HAP-1 (cell line): Measurements from ENCODE around the gene DOCK4.

Experiments used
- DNase-seq, 2 experiments: peaks; one replicate each; pipeline ENCODE4 v3.0.0-alpha.2; 2016 to 2020; ENCODE audit warnings: low spot score in 2 of 2
- H3K27me3 ChIP-seq: fragments of 250-450 bp; sonication (Bioruptor Pico); 2 replicates; pipeline ENCODE4 v1.5.1; 2020; ENCODE audit warnings: low read depth, mild to moderate bottlenecking, moderate library complexity
- H3K36me3 ChIP-seq: fragments of 250-450 bp; sonication (Bioruptor Pico); replicated peaks from 2 replicates; pipeline ENCODE4 v1.5.1; 2020; ENCODE audit warnings: mild to moderate bottlenecking
- H3K4me1 ChIP-seq: fragments of 250-450 bp; sonication (Bioruptor Pico); 2 replicates; pipeline ENCODE4 v1.5.1; 2020; ENCODE audit warnings: mild to moderate bottlenecking
- H3K4me3 ChIP-seq: fragments of 250-450 bp; sonication (Bioruptor Pico); 2 replicates; pipeline ENCODE4 v1.5.1; 2020; ENCODE audit warnings: mild to moderate bottlenecking, moderate library complexity
- H3K9me3 ChIP-seq: fragments of 250-450 bp; sonication (Bioruptor Pico); 2 replicates; pipeline ENCODE4 v1.5.1; 2020; ENCODE audit warnings: mild to moderate bottlenecking, moderate library complexity
- in situ Hi-C: fragments of 300-500 bp; cut with MboI; formaldehyde crosslinking; loops from 3 replicates; pipeline ENCODE4 v1.14.3; 2020; ENCODE audit warnings: low sequenced_read_pairs, inconsistent platforms, mixed read lengths

DOCK4 gene

GRCh38 chr7:112019932-112020331, 186.3 kb downstream of the DOCK4 start:
- DNase-seq, result no peak
- no peak overlapping the region for H3K4me3 ChIP-seq
- H3K9me3 ChIP-seq, result no peaks in the 10 kb centered on the region
- no peaks in the 10 kb centered on the region for H3K36me3 ChIP-seq
- H3K4me1 ChIP-seq, result peaks cover 8% of the 10 kb centered on the region
- H3K27me3 ChIP-seq, result no peaks in the 10 kb centered on the region
- in situ Hi-C loops, result no loop called here

- peaks cover 10% of the 10 kb centered on the region for H3K4me1 ChIP-seq
- no peaks in the 10 kb centered on the region for H3K36me3 ChIP-seq
- DNase-seq, result no peak
- no peaks in the 10 kb centered on the region for H3K9me3 ChIP-seq
- H3K4me3 ChIP-seq, result no peak overlapping the region
- H3K27me3 ChIP-seq, result no peaks in the 10 kb centered on the region
- in situ Hi-C loops, result no loop called here
These were observed 187.7 kb downstream of the DOCK4 start for GRCh38 chr7:112018305-112019030.

- Histone ChIP-seq H3K9me3 (no peaks in the 10 kb centered on the region), H3K27me3 (no peaks in the 10 kb centered on the region), H3K36me3 (no peaks in the 10 kb centered on the region), H3K4me3 (no peak overlapping the region), H3K4me1 (peaks cover 10% of the 10 kb centered on the region)
- in situ Hi-C loops, result no loop called here
- DNase-seq, result no peak
These were observed 191.1 kb downstream of the DOCK4 start for GRCh38 chr7:112015146-112015545.

DNA sequence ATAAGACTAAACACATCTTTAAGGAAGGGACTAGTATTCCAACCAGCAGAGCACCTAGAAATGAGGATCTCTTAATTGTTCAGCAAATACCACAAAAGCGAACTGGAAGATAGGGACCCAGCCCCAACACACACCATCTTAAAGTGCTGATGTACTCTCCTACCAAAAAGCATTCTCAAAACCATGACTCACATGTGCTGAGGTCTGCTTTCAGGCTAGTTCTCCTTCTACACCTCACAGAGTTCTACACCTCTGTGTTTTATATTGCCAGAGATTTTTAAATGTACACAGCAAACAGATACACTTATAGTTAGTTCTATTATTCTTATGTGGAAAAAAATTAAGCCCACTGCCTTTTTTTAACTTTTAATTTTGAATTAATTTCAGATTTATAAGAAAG, 191.9 kb downstream of the DOCK4 start:
- DNase-seq, result no peak
- Histone ChIP-seq H3K27me3 (no peaks in the 10 kb centered on the region), H3K4me3 (no peak overlapping the region), H3K4me1 (peaks cover 10% of the 10 kb centered on the region), H3K9me3 (no peaks in the 10 kb centered on the region), H3K36me3 (no peaks in the 10 kb centered on the region)
- in situ Hi-C loops, result no loop called here

DNA sequence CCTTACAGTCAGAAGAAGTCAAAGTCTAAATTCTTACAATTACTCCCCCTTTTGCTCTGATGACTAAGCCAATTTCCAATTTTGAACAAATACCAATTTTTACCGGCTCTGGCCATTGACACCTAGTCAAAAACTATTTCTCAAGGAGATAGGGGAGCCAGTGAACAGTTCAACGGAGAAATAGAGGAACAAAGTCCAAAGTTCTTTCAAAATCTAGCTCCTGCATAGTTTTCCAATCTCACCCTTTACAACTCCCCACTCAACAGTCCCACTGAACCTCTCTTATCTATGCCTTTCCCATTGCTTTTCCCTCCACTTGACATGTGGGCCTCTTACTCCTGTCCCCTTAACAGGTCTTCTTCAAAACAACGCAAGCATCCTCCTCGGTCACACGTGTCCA, 192.9 kb downstream of the DOCK4 start:
- Histone ChIP-seq H3K27me3 (no peaks in the 10 kb centered on the region), H3K4me3 (no peak overlapping the region), H3K4me1 (peaks cover 10% of the 10 kb centered on the region), H3K9me3 (no peaks in the 10 kb centered on the region), H3K36me3 (no peaks in the 10 kb centered on the region)
- DNase-seq, result no peak
- in situ Hi-C loops, result no loop called here

GRCh38 chr7:112012242-112012641, 194.0 kb downstream of the DOCK4 start:
- H3K27me3 ChIP-seq, result no peaks in the 10 kb centered on the region
- no peaks in the 10 kb centered on the region for H3K9me3 ChIP-seq
- H3K4me1 ChIP-seq, result peaks cover 10% of the 10 kb centered on the region
- in situ Hi-C loops, result no loop called here
- DNase-seq, result no peak
- H3K36me3 ChIP-seq, result no peaks in the 10 kb centered on the region
- H3K4me3 ChIP-seq, result no peak overlapping the region

DNA sequence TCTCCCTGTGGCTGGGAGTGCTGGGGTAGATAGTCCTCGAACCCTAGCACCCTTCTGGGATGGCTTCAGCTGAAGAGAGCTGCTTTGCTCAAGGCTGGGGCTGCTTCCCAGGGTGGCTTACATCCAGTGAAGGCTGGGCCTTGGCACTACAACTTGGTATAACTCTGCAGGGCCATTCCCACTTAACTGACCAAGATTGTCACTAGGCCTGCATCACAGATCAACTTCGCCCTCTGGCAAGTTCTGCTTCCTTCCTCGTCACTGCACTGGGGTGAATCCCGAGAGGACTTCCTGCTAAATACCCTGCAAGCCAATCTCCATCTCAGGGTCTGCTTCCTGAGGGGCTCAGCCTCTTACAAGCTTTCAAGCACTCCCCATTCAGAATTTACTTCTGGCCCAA, 195.2 kb downstream of the DOCK4 start:
- Histone ChIP-seq H3K27me3 (no peaks in the 10 kb centered on the region), H3K36me3 (no peaks in the 10 kb centered on the region), H3K9me3 (no peaks in the 10 kb centered on the region), H3K4me1 (peaks cover 10% of the 10 kb centered on the region), H3K4me3 (no peak overlapping the region)
- DNase-seq, result no peak
- in situ Hi-C loops, result no loop called here

DNA sequence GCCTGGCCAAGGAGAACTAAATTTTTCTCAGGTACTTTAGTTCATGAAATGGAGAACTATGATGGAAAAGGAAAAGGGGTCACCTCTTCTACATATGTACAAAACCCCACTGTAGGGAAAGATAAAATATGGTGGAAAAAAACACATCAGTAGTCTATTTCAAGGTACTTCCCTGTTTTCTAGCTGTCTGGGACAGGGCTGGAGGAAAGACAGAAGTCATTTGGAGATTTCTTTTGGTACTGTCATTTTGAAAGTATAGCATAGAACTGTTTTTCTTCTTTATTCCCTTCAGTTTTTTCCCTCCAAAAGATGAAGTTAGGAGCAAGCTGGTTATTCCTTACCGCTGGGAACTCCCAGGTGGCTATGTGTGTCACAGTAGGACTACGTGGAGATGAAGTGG, 196.1 kb downstream of the DOCK4 start:
- in situ Hi-C loops, result no loop called here
- H3K36me3 ChIP-seq, result no peaks in the 10 kb centered on the region
- no peak for DNase-seq
- peaks cover 4% of the 10 kb centered on the region for H3K4me1 ChIP-seq
- H3K27me3 ChIP-seq, result no peaks in the 10 kb centered on the region
- H3K4me3 ChIP-seq, result no peak overlapping the region
- H3K9me3 ChIP-seq, result no peaks in the 10 kb centered on the region

DNA sequence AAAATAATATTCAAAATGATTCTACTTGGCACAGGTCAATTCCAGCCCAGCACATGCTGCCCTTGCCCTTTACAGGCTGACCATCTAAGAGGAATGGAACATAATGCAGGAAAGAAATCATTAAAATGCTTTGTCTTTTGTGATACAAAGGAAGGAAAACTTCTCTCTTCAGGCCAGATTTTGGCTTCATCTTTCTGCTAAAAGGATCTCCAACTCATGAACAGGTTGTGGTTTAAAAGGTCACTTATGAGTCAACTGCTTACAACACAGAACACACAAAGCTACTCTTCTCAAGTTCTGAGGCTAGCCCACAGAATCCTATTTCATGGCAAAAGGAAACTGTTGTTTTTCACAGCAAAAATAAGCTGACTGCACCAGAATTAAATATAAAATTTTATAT, 197.1 kb downstream of the DOCK4 start:
- Histone ChIP-seq H3K4me1 (no peaks in the 10 kb centered on the region), H3K9me3 (no peaks in the 10 kb centered on the region), H3K36me3 (no peaks in the 10 kb centered on the region), H3K4me3 (no peak overlapping the region), H3K27me3 (no peaks in the 10 kb centered on the region)
- no peak for DNase-seq
- in situ Hi-C loops, result no loop called here

- H3K4me3 ChIP-seq, result no peak overlapping the region
These were observed 199.0 kb downstream of the DOCK4 start for GRCh38 chr7:112007185-112007584.

GRCh38 chr7:112006071-112006470, 200.1 kb downstream of the DOCK4 start:
- H3K9me3 ChIP-seq, result no peaks in the 10 kb centered on the region
- H3K27me3 ChIP-seq, result no peaks in the 10 kb centered on the region
- no peaks in the 10 kb centered on the region for H3K36me3 ChIP-seq
- H3K4me3 ChIP-seq, result no peak overlapping the region
- DNase-seq, result no peak
- in situ Hi-C loops, result no loop called here
- H3K4me1 ChIP-seq, result no peaks in the 10 kb centered on the region

More at GRCh38 chr7:112007185-112007584, 199.0 kb downstream of the DOCK4 start:
- Histone ChIP-seq H3K9me3 (no peaks in the 10 kb centered on the region), H3K36me3 (no peaks in the 10 kb centered on the region), H3K27me3 (no peaks in the 10 kb centered on the region), H3K4me1 (no peaks in the 10 kb centered on the region)
- no peak for DNase-seq
- in situ Hi-C loops, result no loop called here

GRCh38 chr7:112005205-112005775, 200.9 kb downstream of the DOCK4 start:
- in situ Hi-C loops, result no loop called here
- no peaks in the 10 kb centered on the region for H3K4me1 ChIP-seq
- no peak for DNase-seq

GRCh38 chr7:112001091-112001826, 204.9 kb downstream of the DOCK4 start:
- in situ Hi-C loops, result no loop called here
- DNase-seq, result no peak
- Histone ChIP-seq H3K4me3 (no peak overlapping the region), H3K4me1 (no peaks in the 10 kb centered on the region; the same call in 1 of the 2 replicates), H3K9me3 (no peaks in the 10 kb centered on the region), H3K27me3 (no peaks in the 10 kb centered on the region), H3K36me3 (no peaks in the 10 kb centered on the region)

More at GRCh38 chr7:112005205-112005775, 200.9 kb downstream of the DOCK4 start:
- Histone ChIP-seq H3K36me3 (no peaks in the 10 kb centered on the region), H3K27me3 (no peaks in the 10 kb centered on the region), H3K9me3 (no peaks in the 10 kb centered on the region), H3K4me3 (no peak overlapping the region)

DNA sequence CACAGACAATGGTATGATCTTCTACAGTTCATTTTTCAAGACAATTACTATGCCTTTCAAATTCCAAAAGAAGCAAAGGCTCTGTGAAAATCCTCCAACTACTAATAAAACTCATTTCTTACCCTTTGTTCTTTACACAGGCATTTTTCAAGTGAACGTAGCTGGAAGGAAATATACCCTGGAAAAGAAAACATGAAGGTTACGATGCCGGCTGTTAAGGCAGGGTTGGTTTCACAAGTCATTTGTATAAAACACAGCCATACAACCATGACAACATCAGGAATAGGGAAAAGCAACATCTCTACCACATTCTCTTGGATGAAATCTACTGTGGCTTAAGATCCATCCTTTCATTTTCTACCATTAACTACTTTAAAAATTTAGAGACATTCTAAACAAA, 207.9 kb downstream of the DOCK4 start:
- in situ Hi-C loops, result no loop called here
- no peaks in the 10 kb centered on the region for H3K9me3 ChIP-seq

More for the DNA sequence above, 207.9 kb downstream of the DOCK4 start:
- H3K27me3 ChIP-seq, result no peaks in the 10 kb centered on the region
- no peak overlapping the region for H3K4me3 ChIP-seq
- no peak for DNase-seq
- no peaks in the 10 kb centered on the region for H3K36me3 ChIP-seq
- no peaks in the 10 kb centered on the region; the same call in 1 of the 2 replicates for H3K4me1 ChIP-seq
